Measurements from ENCODE around the gene ELMO1.

- no peak for TF ChIP-seq EZH2 (IDR thresholded peaks at IDR 0.05; ENCODE audit: borderline replicate concordance, low read depth, low read length, poor library complexity, severe bottlenecking)
- no peak for TF ChIP-seq CTCF (conservative IDR thresholded peaks at IDR 0.05; ENCODE audit: low read depth, low read length)
Measured at GRCh38 chr7:36957620-36958019, 491.0 kb downstream of the ELMO1 start.

Data from A673 (cell line).